K562 (cell line): ENCODE results near the gene FGF4. TPM values are rescaled to one million over a fixed set of nuclear protein-coding genes. Genes with fewer than 3 reads are reported as not detected.

ENCODE experiments used
- CREM ChIP-seq: IDR thresholded peaks from 2 replicates; pipeline ENCODE4 v1.6.1; 2014; ENCODE audit warnings: antibody characterized with exemption, low read depth
- ESRRA ChIP-seq: fragments of 450-650 bp; IDR thresholded peaks from 2 replicates; pipeline ENCODE4 v1.6.1; 2014; ENCODE audit warnings: low read depth, mild to moderate bottlenecking, moderate library complexity, borderline replicate concordance
- HDAC3 ChIP-seq: fragments of 450-650 bp; IDR thresholded peaks from 2 replicates; pipeline ENCODE4 v1.6.1; 2018; ENCODE audit warnings: borderline replicate concordance, mild to moderate bottlenecking, moderate library complexity; ENCODE audit not compliant: partially characterized antibody
- IRF2 ChIP-seq: sonication (generic); formaldehyde crosslinking; IDR thresholded peaks from 2 replicates; pipeline ENCODE4 v1.8.1; 2022; ENCODE audit warnings: mild to moderate bottlenecking, missing genetic modification reagents
- KLF13 ChIP-seq: fragments of 450-650 bp; IDR thresholded peaks from 2 replicates; pipeline ENCODE4 v1.6.1; 2016; ENCODE audit warnings: missing genetic modification characterization, low read depth, mild to moderate bottlenecking, missing compliant biosample characterization, moderate library complexity, borderline replicate concordance
- MTA1 ChIP-seq: fragments of 450-650 bp; IDR thresholded peaks from 2 replicates; pipeline ENCODE4 v1.6.1; 2017; ENCODE audit warnings: borderline replicate concordance
- NR2C2 ChIP-seq, 2 experiments: fragments of 200-800 bp in 1 of 2; sonication (Bioruptor generic) in 1 of 2; sonication (generic) in 1 of 2; formaldehyde crosslinking in 1 of 2; IDR thresholded peaks; 2 replicates each; pipeline versions ENCODE4 v1.6.1 to v1.8.0; 2016 to 2022; ENCODE audit warnings: mild to moderate bottlenecking in 1 of 2, missing compliant biosample characterization in 1 of 2, missing genetic modification characterization in 1 of 2, missing genetic modification reagents in 1 of 2
- OTX1 ChIP-seq: fragments of 450-650 bp; formaldehyde crosslinking; IDR thresholded peaks from 2 replicates; pipeline ENCODE4 v1.4.0; 2022; ENCODE audit warnings: mild to moderate bottlenecking
- SIX5 ChIP-seq, 2 experiments: IDR thresholded peaks; 2 replicates each; pipeline ENCODE4 v1.6.1; 2011; ENCODE audit warnings: low read length in 2 of 2, borderline replicate concordance in 1 of 2, low read depth in 1 of 2, mild to moderate bottlenecking in 1 of 2, moderate library complexity in 1 of 2; ENCODE audit not compliant: insufficient read depth in 1 of 2
- SNRNP70 ChIP-seq: fragments of 200-400 bp; formaldehyde crosslinking; optimal IDR thresholded peaks from 2 replicates; pipeline ENCODE3; 2017; ENCODE audit warnings: low read depth, low read length
- ZNF197 ChIP-seq: fragments of 200-800 bp; sonication (Bioruptor generic); IDR thresholded peaks from 2 replicates; pipeline ENCODE4 v1.6.1; 2016; ENCODE audit warnings: low read depth, missing genetic modification characterization, missing compliant biosample characterization
- polyA plus RNA-seq, 8 experiments: library from polyadenylated mRNA; depleted of rRNA in 4 of 8; stranded (reverse) in 5 of 8; unstranded in 3 of 8; fragments of >200 nt; fragmentation: Nextera tagmentation in 2 of 8; fragmentation: Illumina TruSeq in 1 of 8; extraction: Ambion mirVana in 2 of 8; extraction: Trizol in 1 of 8; gene quantifications; 2 replicates each; pipeline versions ENCODE4 v1.2.1 to v1.2.3, GENCODE V29; 2011 to 2014; ENCODE audit warnings: inconsistent platforms in 1 of 8, missing spikeins in 1 of 8
- total RNA-seq, 7 experiments: library from RNA; depleted of rRNA in 6 of 7; stranded (reverse); fragments of >200 nt in 6 of 7; fragmentation: Illumina TruSeq in 2 of 7; extraction: Trizol in 2 of 7; gene quantifications; 2 replicates each; pipeline versions ENCODE4 v1.2.1 to v1.2.3, GENCODE V29; 2011 to 2021; ENCODE audit warnings: low replicate concordance in 1 of 7
- TF ChIP-seq, protein P1 (sequence below), 2 experiments: fragments of 450-650 bp; IDR thresholded peaks; 2 replicates each; pipeline ENCODE4 v1.6.1; 2018; ENCODE audit warnings: mild to moderate bottlenecking in 2 of 2, low read depth in 1 of 2; ENCODE audit not compliant: partially characterized antibody in 2 of 2
- TF ChIP-seq, protein P2 (sequence below): sonication (generic); IDR thresholded peaks from 2 replicates; pipeline ENCODE4 v1.6.1; 2016
- TF ChIP-seq, protein P3 (sequence below), 2 experiments: fragments of 450-650 bp; formaldehyde crosslinking in 1 of 2; IDR thresholded peaks; 2 replicates each; pipeline versions ENCODE4 v1.4.0 to v1.6.1; 2014 to 2020; ENCODE audit warnings: mild to moderate bottlenecking in 2 of 2, borderline replicate concordance in 1 of 2, low read depth in 1 of 2

FGF4 gene
- total and polyA plus RNA-seq, 9 of the 15 experiments (the other 6 are each of a cell fraction or from before 2014, with no cell fraction given): not detected

DNA sequence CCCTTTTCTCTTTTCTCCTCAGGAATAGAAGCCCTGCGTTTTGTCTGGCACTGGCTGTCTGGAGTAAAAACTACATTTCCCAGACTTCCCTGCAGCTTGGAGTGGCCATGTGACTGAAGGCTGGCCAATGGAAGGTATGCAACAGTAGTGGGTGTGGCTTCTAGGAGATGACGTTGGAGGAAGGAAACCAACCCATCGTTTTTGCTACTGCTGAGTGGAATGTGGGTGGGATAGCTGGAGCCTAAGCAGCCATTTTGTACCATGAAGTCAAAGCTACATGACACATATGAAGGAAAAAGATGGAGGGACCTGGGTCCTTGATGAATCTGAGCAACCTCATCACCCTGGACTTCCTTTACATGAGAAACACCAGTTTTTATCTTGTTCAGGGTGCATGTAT lies 24.4 kb upstream of the FGF4 start (continued):
- TF ChIP-seq SNRNP70 (no peak), MTA1 (no peak), CREM (peak; percentile 40; the same call in 1 of the 2 replicates), ESRRA (peak; percentile 93), SIX5 (IDR thresholded peaks at IDR 0.05; ENCODE audit: borderline replicate concordance in 1 of 2, insufficient read depth in 1 of 2, low read depth in 1 of 2, low read length in 2 of 2) (peak; percentile 83 to 85), KLF13 (tag) (no peak), ZNF197 (no peak), OTX1 (no peak), IRF2 (CRISPR knock-in tag) (no peak), HDAC3 (no peak), NR2C2 (CRISPR knock-in tag; IDR thresholded peaks at IDR 0.05) (no peak), NR2C2 (tag; IDR thresholded peaks at IDR 0.05) (0 out of 2 replicates have a peak, but pooled peaks have one; percentile 37)
- TF ChIP-seq, protein P1, sequence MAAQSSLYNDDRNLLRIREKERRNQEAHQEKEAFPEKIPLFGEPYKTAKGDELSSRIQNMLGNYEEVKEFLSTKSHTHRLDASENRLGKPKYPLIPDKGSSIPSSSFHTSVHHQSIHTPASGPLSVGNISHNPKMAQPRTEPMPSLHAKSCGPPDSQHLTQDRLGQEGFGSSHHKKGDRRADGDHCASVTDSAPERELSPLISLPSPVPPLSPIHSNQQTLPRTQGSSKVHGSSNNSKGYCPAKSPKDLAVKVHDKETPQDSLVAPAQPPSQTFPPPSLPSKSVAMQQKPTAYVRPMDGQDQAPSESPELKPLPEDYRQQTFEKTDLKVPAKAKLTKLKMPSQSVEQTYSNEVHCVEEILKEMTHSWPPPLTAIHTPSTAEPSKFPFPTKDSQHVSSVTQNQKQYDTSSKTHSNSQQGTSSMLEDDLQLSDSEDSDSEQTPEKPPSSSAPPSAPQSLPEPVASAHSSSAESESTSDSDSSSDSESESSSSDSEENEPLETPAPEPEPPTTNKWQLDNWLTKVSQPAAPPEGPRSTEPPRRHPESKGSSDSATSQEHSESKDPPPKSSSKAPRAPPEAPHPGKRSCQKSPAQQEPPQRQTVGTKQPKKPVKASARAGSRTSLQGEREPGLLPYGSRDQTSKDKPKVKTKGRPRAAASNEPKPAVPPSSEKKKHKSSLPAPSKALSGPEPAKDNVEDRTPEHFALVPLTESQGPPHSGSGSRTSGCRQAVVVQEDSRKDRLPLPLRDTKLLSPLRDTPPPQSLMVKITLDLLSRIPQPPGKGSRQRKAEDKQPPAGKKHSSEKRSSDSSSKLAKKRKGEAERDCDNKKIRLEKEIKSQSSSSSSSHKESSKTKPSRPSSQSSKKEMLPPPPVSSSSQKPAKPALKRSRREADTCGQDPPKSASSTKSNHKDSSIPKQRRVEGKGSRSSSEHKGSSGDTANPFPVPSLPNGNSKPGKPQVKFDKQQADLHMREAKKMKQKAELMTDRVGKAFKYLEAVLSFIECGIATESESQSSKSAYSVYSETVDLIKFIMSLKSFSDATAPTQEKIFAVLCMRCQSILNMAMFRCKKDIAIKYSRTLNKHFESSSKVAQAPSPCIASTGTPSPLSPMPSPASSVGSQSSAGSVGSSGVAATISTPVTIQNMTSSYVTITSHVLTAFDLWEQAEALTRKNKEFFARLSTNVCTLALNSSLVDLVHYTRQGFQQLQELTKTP (IDR thresholded peaks at IDR 0.05; ENCODE audit: low read depth in 1 of 2, partially characterized antibody in 2 of 2): peak in 1 of 2 experiments; percentile 55
- TF ChIP-seq, protein P2, sequence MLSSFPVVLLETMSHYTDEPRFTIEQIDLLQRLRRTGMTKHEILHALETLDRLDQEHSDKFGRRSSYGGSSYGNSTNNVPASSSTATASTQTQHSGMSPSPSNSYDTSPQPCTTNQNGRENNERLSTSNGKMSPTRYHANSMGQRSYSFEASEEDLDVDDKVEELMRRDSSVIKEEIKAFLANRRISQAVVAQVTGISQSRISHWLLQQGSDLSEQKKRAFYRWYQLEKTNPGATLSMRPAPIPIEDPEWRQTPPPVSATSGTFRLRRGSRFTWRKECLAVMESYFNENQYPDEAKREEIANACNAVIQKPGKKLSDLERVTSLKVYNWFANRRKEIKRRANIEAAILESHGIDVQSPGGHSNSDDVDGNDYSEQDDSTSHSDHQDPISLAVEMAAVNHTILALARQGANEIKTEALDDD: no peak
- TF ChIP-seq, protein P3, sequence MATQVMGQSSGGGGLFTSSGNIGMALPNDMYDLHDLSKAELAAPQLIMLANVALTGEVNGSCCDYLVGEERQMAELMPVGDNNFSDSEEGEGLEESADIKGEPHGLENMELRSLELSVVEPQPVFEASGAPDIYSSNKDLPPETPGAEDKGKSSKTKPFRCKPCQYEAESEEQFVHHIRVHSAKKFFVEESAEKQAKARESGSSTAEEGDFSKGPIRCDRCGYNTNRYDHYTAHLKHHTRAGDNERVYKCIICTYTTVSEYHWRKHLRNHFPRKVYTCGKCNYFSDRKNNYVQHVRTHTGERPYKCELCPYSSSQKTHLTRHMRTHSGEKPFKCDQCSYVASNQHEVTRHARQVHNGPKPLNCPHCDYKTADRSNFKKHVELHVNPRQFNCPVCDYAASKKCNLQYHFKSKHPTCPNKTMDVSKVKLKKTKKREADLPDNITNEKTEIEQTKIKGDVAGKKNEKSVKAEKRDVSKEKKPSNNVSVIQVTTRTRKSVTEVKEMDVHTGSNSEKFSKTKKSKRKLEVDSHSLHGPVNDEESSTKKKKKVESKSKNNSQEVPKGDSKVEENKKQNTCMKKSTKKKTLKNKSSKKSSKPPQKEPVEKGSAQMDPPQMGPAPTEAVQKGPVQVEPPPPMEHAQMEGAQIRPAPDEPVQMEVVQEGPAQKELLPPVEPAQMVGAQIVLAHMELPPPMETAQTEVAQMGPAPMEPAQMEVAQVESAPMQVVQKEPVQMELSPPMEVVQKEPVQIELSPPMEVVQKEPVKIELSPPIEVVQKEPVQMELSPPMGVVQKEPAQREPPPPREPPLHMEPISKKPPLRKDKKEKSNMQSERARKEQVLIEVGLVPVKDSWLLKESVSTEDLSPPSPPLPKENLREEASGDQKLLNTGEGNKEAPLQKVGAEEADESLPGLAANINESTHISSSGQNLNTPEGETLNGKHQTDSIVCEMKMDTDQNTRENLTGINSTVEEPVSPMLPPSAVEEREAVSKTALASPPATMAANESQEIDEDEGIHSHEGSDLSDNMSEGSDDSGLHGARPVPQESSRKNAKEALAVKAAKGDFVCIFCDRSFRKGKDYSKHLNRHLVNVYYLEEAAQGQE (IDR thresholded peaks at IDR 0.05; ENCODE audit: borderline replicate concordance): peak; percentile 60
- TF ChIP-seq, protein P3 (CRISPR knock-in tag; IDR thresholded peaks at IDR 0.05; ENCODE audit: low read depth): no peak
